GM12873 (cell line): Measurements from ENCODE around the gene IGF2BP2.

Experiments
- TF ChIP-seq, protein P1 (sequence below): IDR thresholded peaks from 2 replicates; pipeline ENCODE4 v1.5.1; 2012; ENCODE audit warnings: low read depth, mild to moderate bottlenecking, moderate library complexity, low read length, control low read depth; ENCODE audit not compliant: insufficient read depth; ENCODE audit errors: missing control alignments

Gene IGF2BP2

DNA sequence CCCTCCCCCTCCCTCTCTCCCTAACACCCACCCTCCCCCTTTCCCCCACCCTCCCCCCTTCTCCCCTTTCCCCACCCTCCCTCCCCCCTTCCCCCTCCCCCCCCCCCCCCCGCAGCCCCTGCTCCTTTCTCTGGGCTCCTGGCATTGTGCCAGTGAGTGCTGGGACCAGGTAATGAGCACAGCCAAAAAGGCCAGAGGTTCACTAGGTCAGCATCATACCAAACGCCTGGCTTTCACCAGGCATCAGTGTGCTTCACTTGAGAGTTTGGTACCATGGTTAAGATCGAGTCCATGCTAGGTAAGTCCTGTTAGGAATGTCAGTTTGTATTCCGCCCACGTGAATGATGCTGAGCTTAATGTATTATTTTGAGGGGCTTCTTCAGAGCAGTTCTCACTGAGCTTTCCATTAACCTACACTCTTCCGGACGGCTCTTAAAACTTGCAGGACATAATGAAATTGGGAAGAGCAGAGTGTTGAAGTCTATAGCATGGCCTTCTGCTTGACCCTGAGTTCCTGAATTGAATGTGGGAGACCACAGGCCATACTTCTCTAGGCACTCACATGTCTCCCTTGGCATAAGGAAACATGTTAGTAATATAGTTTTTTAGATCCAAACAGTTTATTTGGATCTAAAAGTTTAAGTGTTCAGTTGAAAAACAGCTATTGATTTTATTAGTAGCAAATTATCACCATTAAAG, 193.2 kb downstream of the IGF2BP2 start:
- TF ChIP-seq, protein P1, sequence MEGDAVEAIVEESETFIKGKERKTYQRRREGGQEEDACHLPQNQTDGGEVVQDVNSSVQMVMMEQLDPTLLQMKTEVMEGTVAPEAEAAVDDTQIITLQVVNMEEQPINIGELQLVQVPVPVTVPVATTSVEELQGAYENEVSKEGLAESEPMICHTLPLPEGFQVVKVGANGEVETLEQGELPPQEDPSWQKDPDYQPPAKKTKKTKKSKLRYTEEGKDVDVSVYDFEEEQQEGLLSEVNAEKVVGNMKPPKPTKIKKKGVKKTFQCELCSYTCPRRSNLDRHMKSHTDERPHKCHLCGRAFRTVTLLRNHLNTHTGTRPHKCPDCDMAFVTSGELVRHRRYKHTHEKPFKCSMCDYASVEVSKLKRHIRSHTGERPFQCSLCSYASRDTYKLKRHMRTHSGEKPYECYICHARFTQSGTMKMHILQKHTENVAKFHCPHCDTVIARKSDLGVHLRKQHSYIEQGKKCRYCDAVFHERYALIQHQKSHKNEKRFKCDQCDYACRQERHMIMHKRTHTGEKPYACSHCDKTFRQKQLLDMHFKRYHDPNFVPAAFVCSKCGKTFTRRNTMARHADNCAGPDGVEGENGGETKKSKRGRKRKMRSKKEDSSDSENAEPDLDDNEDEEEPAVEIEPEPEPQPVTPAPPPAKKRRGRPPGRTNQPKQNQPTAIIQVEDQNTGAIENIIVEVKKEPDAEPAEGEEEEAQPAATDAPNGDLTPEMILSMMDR = no peak

DNA sequence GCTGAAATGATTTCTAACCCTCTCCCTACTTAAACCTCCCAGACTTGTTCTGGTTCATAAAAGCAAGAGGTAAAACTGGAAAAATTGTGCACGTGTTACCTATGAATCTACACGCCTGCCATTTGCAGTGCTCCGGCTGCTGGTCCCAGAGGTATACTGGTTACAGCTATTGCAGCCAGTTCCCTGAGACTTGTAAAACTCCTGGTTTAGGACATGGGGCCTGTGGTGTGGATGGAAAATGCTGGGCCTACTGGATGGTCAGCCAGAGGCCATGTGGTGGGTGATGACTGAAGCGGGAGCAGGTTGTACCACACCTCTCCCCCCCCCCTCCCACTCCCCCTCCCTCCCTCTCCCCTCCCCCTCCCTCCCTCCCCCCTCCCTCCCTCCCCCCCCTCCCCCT, 193.7 kb downstream of the IGF2BP2 start:
- TF ChIP-seq, protein P1 = no peak

DNA sequence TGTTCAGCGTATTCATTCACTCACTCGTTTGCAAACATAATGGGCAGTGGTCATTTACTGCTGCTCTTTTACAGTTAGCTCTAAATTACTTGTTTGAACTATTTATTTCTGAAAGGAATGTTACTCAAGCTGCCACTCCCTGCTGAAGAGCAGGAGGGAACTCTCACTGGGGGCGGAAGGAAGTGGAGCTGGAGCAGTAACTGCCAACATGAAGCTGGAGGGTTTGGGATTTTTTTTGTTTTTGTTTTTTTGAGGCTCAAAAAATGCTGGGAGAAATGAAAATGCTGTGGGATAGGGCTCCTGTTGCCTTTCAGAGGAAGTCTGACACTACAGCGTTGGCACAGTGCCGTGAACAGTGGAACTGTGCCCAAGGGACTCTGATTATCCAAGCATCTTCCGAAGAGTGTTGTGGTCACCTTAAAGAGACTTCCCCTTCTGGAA, 194.6 kb downstream of the IGF2BP2 start:
- TF ChIP-seq, protein P1 = no peak

DNA sequence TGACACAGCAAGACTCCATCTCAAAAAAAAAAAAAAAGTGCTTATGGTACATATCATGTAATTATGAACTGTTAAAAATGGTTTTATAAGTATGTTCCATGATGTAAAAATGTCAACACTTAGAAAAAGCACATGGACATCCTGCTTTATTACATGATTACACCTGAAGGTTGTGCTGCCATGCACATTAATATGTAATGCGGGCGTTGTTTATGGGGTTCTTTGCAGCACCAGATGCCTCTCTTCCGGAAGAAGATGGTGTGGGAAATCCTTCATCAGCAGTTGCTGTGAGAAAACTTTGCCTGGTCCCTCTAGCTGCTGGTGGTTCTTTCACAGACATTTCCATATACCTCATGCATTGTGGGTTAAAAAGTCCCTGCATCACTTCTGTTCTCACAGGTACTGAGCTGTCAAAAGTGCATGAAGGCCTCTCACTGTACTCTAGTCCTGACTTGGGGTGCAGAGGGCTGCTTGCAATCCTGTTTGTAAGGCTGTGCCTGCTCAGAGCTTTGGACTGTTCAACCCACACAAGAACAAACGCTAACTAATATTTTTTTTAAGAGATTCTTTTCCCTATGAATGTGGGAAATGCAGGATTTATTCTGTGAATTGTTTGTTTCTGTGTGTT, 195.2 kb downstream of the IGF2BP2 start:
- TF ChIP-seq, protein P1 = no peak

DNA sequence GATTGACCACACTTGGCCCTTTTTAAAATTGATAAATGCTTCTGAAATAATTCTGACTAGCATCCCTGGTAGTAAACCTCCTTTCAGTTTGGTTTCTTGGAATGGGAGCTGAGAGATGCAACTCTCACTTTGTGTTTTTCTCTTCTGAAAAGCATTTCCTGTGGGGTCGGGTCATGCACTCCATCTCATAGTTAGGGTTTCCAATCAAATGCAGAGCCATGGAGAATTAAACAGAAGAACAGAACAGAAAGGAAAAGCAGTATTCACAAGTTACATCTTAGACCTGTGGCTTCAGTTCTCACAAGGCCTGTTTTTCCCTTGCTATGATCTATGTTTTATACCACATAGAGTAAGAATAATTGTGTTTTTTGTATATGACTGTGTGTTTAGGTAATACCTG, 199.1 kb downstream of the IGF2BP2 start:
- TF ChIP-seq, protein P1 = no peak

DNA sequence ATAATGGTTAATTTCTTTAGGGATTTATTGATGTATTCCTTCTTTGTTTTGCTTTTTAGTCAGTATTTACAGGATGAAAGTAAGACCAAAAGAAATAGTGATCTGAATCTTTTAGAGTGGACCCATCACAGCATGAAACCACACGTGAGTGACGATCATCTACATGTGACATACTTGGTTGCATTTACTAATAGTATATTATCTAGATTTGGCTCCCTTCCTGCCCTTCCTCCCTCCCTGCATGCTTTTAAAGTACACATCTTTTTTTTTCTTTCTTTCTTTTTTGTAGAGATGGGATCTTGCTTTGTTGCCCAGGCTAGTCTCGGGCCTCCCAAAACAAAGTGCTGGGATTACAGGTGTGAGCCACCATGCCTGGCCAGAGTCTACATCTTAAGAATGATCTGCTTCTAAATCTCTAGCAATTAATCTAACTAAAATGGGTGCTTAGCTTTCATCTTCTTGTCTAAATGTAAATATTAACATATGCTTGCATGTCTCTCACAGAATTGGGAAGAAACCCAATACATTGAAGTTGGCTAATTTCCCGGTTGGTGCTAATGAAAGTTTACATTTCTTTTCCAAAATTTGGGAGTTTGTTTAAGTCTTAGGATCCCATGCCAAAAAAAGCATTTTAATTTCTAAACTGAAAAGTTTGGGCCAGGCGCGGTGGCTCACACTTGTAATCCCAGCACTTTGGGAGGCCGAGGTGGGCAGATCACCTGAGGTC, 200.7 kb downstream of the IGF2BP2 start:
- TF ChIP-seq, protein P1 = no peak

DNA sequence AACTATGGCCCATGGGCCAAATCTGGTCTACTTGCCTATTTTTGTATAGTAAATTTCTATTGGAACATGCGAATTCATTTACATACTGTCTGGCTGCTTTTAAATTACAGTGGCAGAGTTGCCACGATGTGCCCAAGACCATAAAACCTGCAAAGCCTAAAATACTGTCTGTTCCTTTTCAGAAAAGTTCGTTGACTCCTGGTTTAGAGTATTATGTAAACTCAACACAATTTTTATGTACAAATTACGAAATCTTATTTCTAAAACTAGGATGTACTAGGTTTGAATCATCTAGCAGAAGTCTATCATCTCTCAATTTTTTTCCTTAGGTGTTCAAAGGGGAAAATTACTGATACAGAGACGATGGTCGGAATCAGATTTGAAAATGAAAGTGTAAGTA, 211.8 kb downstream of the IGF2BP2 start:
- TF ChIP-seq, protein P1 = no peak
